WERI-Rb-1 (cell line): ENCODE measurements around the gene MLX.

ENCODE experiments used
- DNase-seq: peaks from one replicate; pipeline ENCODE4 v3.0.0-alpha.2; 2020
- H3K27ac ChIP-seq: fragments of 250-450 bp; sonication (Bioruptor Pico); 2 replicates; pipeline ENCODE4 v1.5.1; 2020; ENCODE audit warnings: mild to moderate bottlenecking, moderate library complexity
- H3K27me3 ChIP-seq: fragments of 250-450 bp; sonication (Bioruptor Pico); 2 replicates; pipeline ENCODE4 v1.5.1; 2021; ENCODE audit warnings: mild to moderate bottlenecking, low read depth, moderate library complexity; ENCODE audit not compliant: insufficient read depth, severe bottlenecking
- H3K36me3 ChIP-seq: fragments of 250-450 bp; sonication (Bioruptor Pico); 2 replicates; pipeline ENCODE4 v1.5.1; 2020; ENCODE audit warnings: mild to moderate bottlenecking, moderate library complexity
- H3K4me3 ChIP-seq: 2 replicates; pipeline ENCODE4 v1.5.1; 2011; ENCODE audit warnings: low read depth, mild to moderate bottlenecking, control low read depth, low read length
- H3K9me3 ChIP-seq: fragments of 250-450 bp; sonication (Bioruptor Pico); 2 replicates; pipeline ENCODE4 v1.5.1; 2021; ENCODE audit warnings: mild to moderate bottlenecking, moderate library complexity; ENCODE audit not compliant: severe bottlenecking
- CTCF ChIP-seq: IDR thresholded peaks from 2 replicates; pipeline ENCODE4 v1.5.1; 2011; ENCODE audit warnings: low read depth, mild to moderate bottlenecking, control low read depth, inconsistent platforms, low read length

MLX gene

GRCh38 chr17:42563950-42564349, 3.0 kb upstream of the MLX start:
- Histone ChIP-seq H3K4me3 (no peak overlapping the region), H3K27ac (no peak overlapping the region), H3K9me3 (no peaks in the 10 kb centered on the region), H3K36me3 (peaks cover 56% of the 10 kb centered on the region), H3K27me3 (no peaks in the 10 kb centered on the region)
- TF ChIP-seq CTCF: no peak
- DNase-seq: no peak

DNA sequence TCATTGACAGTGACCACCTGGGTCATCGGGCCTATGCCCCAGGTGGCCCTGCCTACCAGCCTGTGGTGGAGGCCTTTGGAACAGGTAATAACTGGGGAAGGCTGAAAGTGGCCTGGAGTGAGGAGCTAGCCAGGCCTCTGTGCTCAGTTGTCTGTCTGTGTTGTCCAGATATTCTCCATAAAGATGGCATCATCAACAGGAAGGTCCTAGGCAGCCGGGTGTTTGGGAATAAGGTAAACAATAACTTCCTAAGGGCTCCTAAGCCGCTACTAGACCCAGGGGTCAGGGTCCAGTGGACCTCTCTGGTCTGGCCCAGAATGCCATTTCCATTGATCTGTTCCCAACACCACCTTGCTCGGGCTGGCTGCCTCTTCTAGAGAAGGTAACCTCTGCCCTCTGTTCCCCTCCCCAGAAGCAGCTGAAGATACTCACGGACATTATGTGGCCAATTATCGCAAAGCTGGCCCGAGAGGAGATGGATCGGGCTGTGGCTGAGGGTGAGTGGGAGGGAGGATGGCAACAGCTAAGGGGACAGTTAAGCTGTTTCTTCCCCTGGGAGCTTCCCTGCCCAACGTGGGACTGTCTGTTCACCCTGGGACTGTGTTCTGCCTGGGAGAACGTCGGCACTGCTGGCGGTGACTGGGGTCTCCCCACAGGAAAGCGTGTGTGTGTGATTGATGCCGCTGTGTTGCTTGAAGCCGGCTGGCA, 1.9 kb upstream of the MLX start:
- Histone ChIP-seq H3K36me3 (peaks cover 66% of the 10 kb centered on the region), H3K9me3 (no peaks in the 10 kb centered on the region), H3K4me3 (no peak overlapping the region), H3K27ac (no peak overlapping the region), H3K27me3 (no peaks in the 10 kb centered on the region)
- no peak for DNase-seq
- no peak for TF ChIP-seq CTCF

DNA sequence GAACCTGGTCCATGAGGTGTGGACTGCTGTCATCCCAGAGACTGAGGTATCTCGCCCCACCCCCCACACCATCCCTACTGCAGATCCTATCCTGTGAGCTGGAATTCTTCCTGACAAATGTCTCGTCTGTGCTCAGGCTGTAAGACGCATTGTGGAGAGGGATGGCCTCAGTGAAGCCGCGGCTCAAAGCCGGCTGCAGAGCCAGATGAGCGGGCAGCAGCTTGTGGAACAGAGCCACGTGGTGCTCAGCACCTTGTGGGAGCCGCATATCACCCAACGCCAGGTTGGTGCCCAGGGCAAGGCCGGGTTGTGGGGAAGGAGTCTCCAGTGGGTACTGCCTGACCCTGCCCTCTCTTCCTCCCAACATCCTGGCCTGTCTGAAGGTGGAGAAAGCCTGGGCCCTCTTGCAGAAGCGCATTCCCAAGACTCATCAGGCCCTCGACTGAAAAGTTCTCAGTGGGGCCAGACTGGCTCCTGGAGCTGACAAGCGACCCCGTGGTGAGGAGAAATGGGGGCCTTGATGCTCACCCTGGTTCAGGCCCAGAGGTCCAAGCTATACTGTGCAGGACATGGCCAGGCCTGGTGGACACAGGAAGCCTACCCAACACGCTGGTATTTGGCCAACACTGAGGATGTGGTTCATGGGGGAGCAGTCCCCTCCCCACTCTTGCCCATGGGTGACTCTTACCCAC, 1.2 kb upstream of the MLX start:
- Histone ChIP-seq H3K4me3 (no peak overlapping the region), H3K9me3 (no peaks in the 10 kb centered on the region), H3K27ac (no peak overlapping the region; the same call in 1 of the 2 replicates), H3K27me3 (no peaks in the 10 kb centered on the region), H3K36me3 (peaks cover 73% of the 10 kb centered on the region)
- DNase-seq: no peak
- TF ChIP-seq CTCF: no peak

GRCh38 chr17:42566215-42566882, 551 bp upstream of the MLX start:
- TF ChIP-seq CTCF: no peak
- Histone ChIP-seq H3K4me3 (peak overlapping the region; percentile 85), H3K27ac (peak overlapping the region; percentile 85), H3K27me3 (no peaks in the 10 kb centered on the region), H3K36me3 (peaks cover 80% of the 10 kb centered on the region), H3K9me3 (no peaks in the 10 kb centered on the region)
- peak; percentile 42 for DNase-seq

- Histone ChIP-seq H3K4me3 (no peak overlapping the region), H3K36me3 (peaks cover 95% of the 10 kb centered on the region), H3K27ac (no peak overlapping the region; the same call in 1 of the 2 replicates), H3K9me3 (no peaks in the 10 kb centered on the region), H3K27me3 (no peaks in the 10 kb centered on the region)
- no peak for DNase-seq
- TF ChIP-seq CTCF: no peak
Measured at GRCh38 chr17:42568341-42569111, 1.6 kb downstream of the MLX start.
